K562 (cell line): ENCODE measurements around the gene MAGEA4. TPM values are rescaled to one million over a fixed set of nuclear protein-coding genes. Genes with fewer than 3 reads are reported as not detected.
A peak's percentile ranks its signal among the peaks of the same experiment; 100 is the strongest.

Experiments used
- ATAC-seq: fragments of 200-7000 bp; cut with Tn5 transposase; 3 replicates; pipeline ENCODE4 v1.9.1; 2020; ENCODE audit warnings: moderate library complexity
- BruUV-seq: library from RNA; stranded (reverse); fragments of 400-500 nt; replicated peaks from 2 replicates; lab custom pipeline; 2021; lab: Mats Ljungman, UMichigan
- CTCF ChIA-PET: fragments of 300-600 bp; formaldehyde crosslinking; extraction: SDS; loops from one replicate; lab custom pipeline; 2021; ENCODE audit warnings: low intra/inter-chr PET ratio; lab: Yijun Ruan, JAX
- POLR2A ChIA-PET: fragments of 300-600, 350-650 bp; sonication (Branson Sonifier 250); formaldehyde crosslinking; extraction: SDS; loops from one replicate; lab custom pipeline; 2021; ENCODE audit warnings: antibody characterized with exemption, inconsistent platforms; lab: Yijun Ruan, JAX
- DNase-seq, 4 experiments: peaks; one replicate each; pipeline versions ENCODE4 v3.0.0 to v3.0.0-alpha.2; 2011 to 2018; ENCODE audit warnings: low spot score in 3 of 4, mixed read lengths in 3 of 4; ENCODE audit errors: extremely low read depth in 1 of 4
- FAIRE-seq: peaks from 2 replicates; lab custom pipeline; 2011; peaks lifted over from hg19 to GRCh38; lab: Jason Lieb, UNC
- H2AFZ ChIP-seq: 2 replicates; pipeline ENCODE4 v1.6.0; 2011; ENCODE audit warnings: low read depth, low read length, control low read depth, inconsistent platforms
- H3K27ac ChIP-seq: fragments of 200-600 bp; 3 replicates; pipeline ENCODE4 v1.8.0; 2011; ENCODE audit warnings: low read depth, mild to moderate bottlenecking, control low read depth, inconsistent platforms, low read length, moderate library complexity, mixed read lengths; ENCODE audit errors: extremely low read depth
- H3K27me3 ChIP-seq, 2 experiments: fragments of 300-600 bp in 1 of 2; 2 replicates in 1 of 2; 3 replicates in 1 of 2; pipeline versions ENCODE4 v1.6.0 to v1.8.0; 2011; ENCODE audit warnings: inconsistent platforms in 2 of 2, low read length in 2 of 2, mild to moderate bottlenecking in 1 of 2, mixed read lengths in 1 of 2, moderate library complexity in 1 of 2; ENCODE audit not compliant: control insufficient read depth in 2 of 2, insufficient read depth in 2 of 2
- H3K36me3 ChIP-seq: fragments of 300-600 bp; 3 replicates; pipeline ENCODE4 v1.8.0; 2011; ENCODE audit warnings: mild to moderate bottlenecking, low read length, inconsistent platforms; ENCODE audit not compliant: control insufficient read depth, insufficient read depth
- H3K4me1 ChIP-seq, 2 experiments: fragments of 200-600 bp in 1 of 2; replicated peaks in 1 of 2; 2 replicates in 1 of 2; 3 replicates in 1 of 2; pipeline versions ENCODE4 v1.5.1 to v1.8.0; 2011; ENCODE audit warnings: inconsistent platforms in 2 of 2, low read length in 2 of 2, mild to moderate bottlenecking in 1 of 2, mixed read lengths in 1 of 2, moderate library complexity in 1 of 2; ENCODE audit not compliant: control insufficient read depth in 2 of 2, insufficient read depth in 2 of 2
- H3K4me2 ChIP-seq: 2 replicates; pipeline ENCODE4 v1.6.1; 2011; ENCODE audit warnings: low read length, control low read depth, inconsistent platforms, mixed read lengths; ENCODE audit not compliant: insufficient read depth
- H3K4me3 ChIP-seq: fragments of 200-600 bp; sonication (generic), shearing (Covaris generic); 2 replicates; pipeline ENCODE4 v1.5.1; 2016; ENCODE audit warnings: control low read depth, inconsistent platforms
- H3K79me2 ChIP-seq: fragments of 200-600 bp; 3 replicates; pipeline ENCODE4 v1.8.0; 2011; ENCODE audit warnings: low read length, inconsistent platforms; ENCODE audit not compliant: control insufficient read depth, insufficient read depth
- H3K9ac ChIP-seq, 2 experiments: 2 replicates each; pipeline versions ENCODE4 v1.6.0 to v1.6.1; 2011; ENCODE audit warnings: low read depth in 2 of 2, low read length in 2 of 2, control low read depth in 1 of 2, inconsistent platforms in 1 of 2, mild to moderate bottlenecking in 1 of 2, mixed read lengths in 1 of 2; ENCODE audit not compliant: insufficient read depth in 1 of 2
- H3K9me1 ChIP-seq: one replicate; pipeline ENCODE4 v1.6.0; 2011; ENCODE audit warnings: inconsistent platforms, mild to moderate bottlenecking, low read length, moderate library complexity; ENCODE audit not compliant: control insufficient read depth, insufficient read depth
- H3K9me3 ChIP-seq: replicated peaks from 2 replicates; pipeline ENCODE4 v1.5.1; 2011; ENCODE audit warnings: low read depth, low read length, inconsistent platforms; ENCODE audit not compliant: control insufficient read depth, insufficient read depth
- H4K20me1 ChIP-seq: replicated peaks from 2 replicates; pipeline ENCODE4 v1.6.1; 2011; ENCODE audit warnings: low read length, inconsistent platforms, mixed read lengths; ENCODE audit not compliant: control insufficient read depth, insufficient read depth
- FOSL1 ChIP-seq: fragments of 200-800 bp; sonication (Bioruptor generic); conservative IDR thresholded peaks from 2 replicates; pipeline ENCODE4 v1.6.1; 2016; ENCODE audit warnings: missing genetic modification characterization, missing compliant biosample characterization
- JUN ChIP-seq, 2 experiments: sonication (generic) in 1 of 2; formaldehyde crosslinking in 1 of 2; IDR thresholded peaks; 2 replicates each; pipeline versions ENCODE4 v1.6.1 to v1.8.0; 2012 to 2022; ENCODE audit warnings: borderline replicate concordance in 2 of 2, mild to moderate bottlenecking in 2 of 2, improper control_type of control experiment in 1 of 2, low read depth in 1 of 2, low read length in 1 of 2, missing genetic modification reagents in 1 of 2
- POU5F1 ChIP-seq: fragments of 150-350 bp; IDR thresholded peaks from 2 replicates; pipeline ENCODE4 v1.6.1; 2014; ENCODE audit warnings: borderline replicate concordance, low read length, low read depth, mild to moderate bottlenecking; ENCODE audit not compliant: partially characterized antibody
- WGBS: fragments of 100-300 bp; shearing (Covaris generic); methylation state at CpG from one replicate; pipeline ENCODE4 v1.1.6; 2016; ENCODE audit warnings: low coverage, mixed read lengths; ENCODE audit not compliant: insufficient coverage; ENCODE audit errors: missing lambda C conversion rate; 5-methylcytosine and 5-hydroxymethylcytosine counted together
- in situ Hi-C: fragments of 300-500 bp; cut with MboI; formaldehyde crosslinking; loops from 4 replicates; pipeline ENCODE4 v1.15.0; 2018; ENCODE audit warnings: inconsistent platforms, mixed read lengths
- intact Hi-C: fragments of 100-400 bp; cut with micrococcal nuclease; formaldehyde crosslinking; loops from 2 replicates; pipeline ENCODE4 v1.14.2; 2022
- polyA plus RNA-seq, 8 experiments: library from polyadenylated mRNA; depleted of rRNA in 4 of 8; stranded (reverse) in 5 of 8; unstranded in 3 of 8; fragments of >200 nt; fragmentation: Nextera tagmentation in 2 of 8; fragmentation: Illumina TruSeq in 1 of 8; extraction: Ambion mirVana in 2 of 8; extraction: Trizol in 1 of 8; gene quantifications; 2 replicates each; pipeline versions ENCODE4 v1.2.1 to v1.2.3, GENCODE V29; 2011 to 2014; ENCODE audit warnings: inconsistent platforms in 1 of 8, missing spikeins in 1 of 8
- total RNA-seq, 7 experiments: library from RNA; depleted of rRNA in 6 of 7; stranded (reverse); fragments of >200 nt in 6 of 7; fragmentation: Illumina TruSeq in 2 of 7; extraction: Trizol in 2 of 7; gene quantifications; 2 replicates each; pipeline versions ENCODE4 v1.2.1 to v1.2.3, GENCODE V29; 2011 to 2021; ENCODE audit warnings: low replicate concordance in 1 of 7
- TF ChIP-seq, protein P1 (sequence below), 2 experiments: fragments of 450-650 bp in 1 of 2; sonication (generic) in 1 of 2; formaldehyde crosslinking in 1 of 2; IDR thresholded peaks in 1 of 2; conservative IDR thresholded peaks in 1 of 2; 2 replicates each; pipeline versions ENCODE4 v1.6.1 to v1.8.1; 2016 to 2023; ENCODE audit warnings: mild to moderate bottlenecking in 2 of 2, moderate library complexity in 2 of 2, inconsistent platforms in 1 of 2, missing genetic modification reagents in 1 of 2

The MAGEA4 gene
- total and polyA plus RNA-seq, 9 of the 15 experiments (the other 6 are each of a cell fraction or from before 2014, with no cell fraction given), result 0.42 to 1.9 (median 0.69) TPM

DNA sequence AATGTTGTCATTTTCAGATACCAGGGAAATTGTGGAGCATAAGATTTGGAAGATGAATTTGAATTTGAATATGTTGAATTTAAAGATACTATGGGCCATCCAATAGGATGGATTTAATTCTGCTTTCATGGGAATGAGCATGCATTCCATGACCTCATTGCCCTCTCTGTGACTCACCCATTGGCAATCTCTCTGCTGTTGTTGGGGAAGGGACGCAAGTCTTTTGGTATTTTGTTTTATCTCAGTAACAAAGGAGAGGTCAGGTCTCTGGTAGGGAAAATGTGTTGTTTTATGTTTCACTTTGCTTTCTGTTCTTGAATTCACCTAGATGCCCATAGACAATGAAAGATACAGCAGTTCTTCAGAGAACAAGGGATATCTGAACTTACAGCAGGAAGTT, 42.1 kb upstream of the MAGEA4 start:
- Histone ChIP-seq H2AFZ (no peak overlapping the region), H3K27ac (no peak overlapping the region), H3K4me2 (no peak overlapping the region), H3K27me3 (no peaks in the 10 kb centered on the region), H3K79me2 (no peaks in the 10 kb centered on the region), H3K9me1 (no peaks in the 10 kb centered on the region), H4K20me1 (no peaks in the 10 kb centered on the region), H3K9me3 (no peaks in the 10 kb centered on the region), H3K36me3 (no peaks in the 10 kb centered on the region), H3K9ac (no peak overlapping the region), H3K4me3 (no peak overlapping the region), H3K4me1 (0 out of 5 replicates have a peak, but pooled peaks cover 0 to 5% of the 10 kb centered on the region in 2 experiments)
- CTCF ChIA-PET, result no interaction called here
- TF ChIP-seq FOSL1 (tag), result 0 out of 2 replicates have a peak, but pooled peaks have one; percentile 30
- TF ChIP-seq, protein P1, sequence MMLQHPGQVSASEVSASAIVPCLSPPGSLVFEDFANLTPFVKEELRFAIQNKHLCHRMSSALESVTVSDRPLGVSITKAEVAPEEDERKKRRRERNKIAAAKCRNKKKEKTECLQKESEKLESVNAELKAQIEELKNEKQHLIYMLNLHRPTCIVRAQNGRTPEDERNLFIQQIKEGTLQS (IDR thresholded peaks at IDR 0.05), result peak; percentile 57; the same call in 1 of the 2 replicates
- TF ChIP-seq, protein P1 (CRISPR knock-in tag; conservative IDR thresholded peaks at IDR 0.05), result no peak
- no peak for TF ChIP-seq POU5F1
- peak; percentile 49; the same call in 1 of the 2 replicates for TF ChIP-seq JUN (IDR thresholded peaks at IDR 0.05; ENCODE audit: borderline replicate concordance, low read depth, low read length)
- TF ChIP-seq JUN (CRISPR knock-in tag; IDR thresholded peaks at IDR 0.05; ENCODE audit: borderline replicate concordance), result no peak
- DNase-seq (no peak), ATAC-seq (no peak), FAIRE-seq (no peak)
- BruUV-seq, result no TSS peak
- in situ Hi-C loops (no loop called here), intact Hi-C loops (no loop called here)
- WGBS, result 0% methylated on average over 1 of the region's 1 CpG
- POLR2A ChIA-PET, result interaction anchor here (1.5 kb wide), 1 partner anchor 11 kb away, joined by 3 read pairs; no protein-coding TSS in a partner anchor
